Adrenal gland (tissue), 12 donors: ENCODE measurements around the gene TYMP. TPM values are rescaled to one million over a fixed set of nuclear protein-coding genes. Genes with fewer than 3 reads are reported as not detected.

Experiments used
- DNase-seq, 7 donors: peaks; one replicate each; pipeline ENCODE4 v3.0.0-alpha.2; 2019 to 2020
- H3K27ac ChIP-seq, 5 donors: fragments of 200-600 bp; sonication (generic) in 4 of 5; 1 replicate in 3 of 5; 2 replicates in 2 of 5; pipeline versions ENCODE4 v1.5.1 to v1.8.0; 2016 to 2020; ENCODE audit warnings: mild to moderate bottlenecking in 1 of 5
- H3K27me3 ChIP-seq: fragments of 200-600 bp; 2 replicates; pipeline ENCODE4 v1.8.0; 2021
- H3K36me3 ChIP-seq, 2 donors: fragments of 200-600 bp; replicated peaks in 1 of 2; 1 replicate in 1 of 2; 2 replicates in 1 of 2; pipeline versions ENCODE4 v1.5.1 to v1.8.0; 2018 to 2022
- H3K4me1 ChIP-seq, 2 donors: fragments of 200-600 bp; replicated peaks in 1 of 2; 1 replicate in 1 of 2; 2 replicates in 1 of 2; pipeline versions ENCODE4 v1.5.1 to v1.8.0; 2018 to 2021
- H3K4me3 ChIP-seq, 4 donors: fragments of 200-600 bp; sonication (generic) in 3 of 4; one replicate each; pipeline ENCODE4 v1.5.1; 2016 to 2018
- H3K9me3 ChIP-seq, 3 donors: fragments of 200-600 bp; sonication (generic) in 1 of 3; replicated peaks in 1 of 3; 1 replicate in 2 of 3; 2 replicates in 1 of 3; pipeline versions ENCODE4 v1.5.1 to v1.8.0; 2016 to 2021
- POLR2A ChIP-seq, 2 donors: fragments of 450-650 bp; IDR thresholded peaks; one replicate each; pipeline ENCODE4 v1.6.1; 2017; ENCODE audit warnings: antibody characterized with exemption in 2 of 2, mild to moderate bottlenecking in 2 of 2, moderate library complexity in 1 of 2
- WGBS, 4 donors: extraction: QIAGEN DNeasy Blood & Tissue Kit in 2 of 4; methylation state at CpG; one replicate each; pipeline versions ENCODE4 v1.1.5 to v1.1.7; 2013 to 2017; 5-methylcytosine and 5-hydroxymethylcytosine counted together
- intact Hi-C, 2 donors: fragments of 100-400 bp; cut with DNase I; formaldehyde crosslinking; loops; one replicate each; pipeline versions ENCODE4 v1.14.1 to v1.15.0; 2022 to 2023
- polyA plus RNA-seq, 3 donors: library from polyadenylated mRNA; stranded (reverse); fragments of 200-250 nt in 2 of 3; fragments of 350-450 nt in 1 of 3; fragmentation: Illumina TruSeq in 1 of 3; extraction: RNeasy Lipid Tissue Mini Kit (QIAGEN cat#74804) in 1 of 3; gene quantifications; one replicate each; pipeline ENCODE4 v1.2.3, GENCODE V29; 2013 to 2014
- total RNA-seq, 9 donors: library from RNA; depleted of rRNA in 4 of 9; stranded (reverse); fragments of >200 nt in 4 of 9; fragments of 120-200 nt in 1 of 9; fragmentation: NEBNext Ultra II Directional in 1 of 9; extraction: Animal tissue kit (Norgen Biotek cat#: 25700) in 1 of 9; gene quantifications; one replicate each; pipeline versions ENCODE4 v1.1.0 to v1.2.4, GENCODE V29; 2013 to 2023
- TF ChIP-seq, protein P1 (sequence below), 6 experiments: fragments of 450-650 bp in 4 of 6; fragments of 200-600 bp in 2 of 6; sonication (generic) in 1 of 6; IDR thresholded peaks; 1 replicate in 5 of 6; 2 replicates in 1 of 6; pipeline versions ENCODE4 v1.5.1 to v1.8.0; 2016 to 2021; ENCODE audit warnings: antibody characterized with exemption in 6 of 6, mild to moderate bottlenecking in 2 of 6, moderate library complexity in 1 of 6
- donor health status: healthy with polysubstance abuse.
- donor health status: Bipolar disorder and iron deficiency.
- donor health status: DM: yes; HTN: yes; CAD: no.
- donor health status: DM: no; HTN: no; CAD: no.
- donor health status: DM: no; HTN: no; CAD: no.
- donor health status: DM: yes; HTN: yes; CAD: no.

The TYMP gene
- total and polyA plus RNA-seq, 12 donors = 1.9 to 152 (median 64.5) TPM

DNA sequence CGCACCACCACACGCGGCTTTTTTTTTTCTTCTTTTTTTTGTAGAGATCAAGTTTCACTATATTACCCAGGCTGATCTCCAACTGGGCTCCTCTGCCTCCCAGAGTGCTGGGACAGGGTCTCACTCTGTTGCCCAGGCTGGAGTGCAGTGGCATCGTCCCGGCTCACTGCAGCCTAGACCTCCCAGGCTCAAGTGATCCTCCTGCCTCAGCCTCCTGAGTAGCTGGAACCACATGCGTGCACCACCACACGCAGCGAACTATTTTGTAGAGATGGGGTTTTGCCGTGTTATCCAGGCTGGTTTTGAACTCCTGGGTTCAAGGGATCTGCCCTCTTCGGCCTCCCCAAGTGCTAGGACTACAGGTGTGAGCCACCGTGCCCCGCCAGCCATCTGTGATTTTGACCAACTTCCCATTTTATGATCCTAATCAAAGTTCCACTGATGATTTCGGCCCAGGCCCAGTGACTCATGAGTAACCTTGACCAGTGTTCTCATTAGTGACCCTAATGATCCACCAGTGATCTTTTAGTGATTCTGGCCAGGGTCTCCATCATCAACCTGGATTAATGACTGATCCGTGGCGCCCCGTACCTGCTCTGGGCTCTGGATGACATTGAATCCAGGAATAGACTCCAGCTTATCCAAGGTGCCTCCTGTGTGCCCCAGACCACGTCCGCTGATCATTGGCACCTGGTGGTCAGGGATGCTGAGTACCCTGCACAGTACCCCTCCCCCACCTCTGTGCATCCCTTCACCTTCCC lies 1.7 kb downstream of the TYMP start:
- Histone ChIP-seq H3K36me3 (peaks cover 0 to 10% of the 10 kb centered on the region in 2 donors), H3K27me3 (no peaks in the 10 kb centered on the region), H3K4me1 (peaks cover 37 to 41% of the 10 kb centered on the region in 2 donors), H3K4me3 (peak overlapping the region in 1 of 4 donors; percentile 69), H3K9me3 (no peaks in the 10 kb centered on the region), H3K27ac (peak overlapping the region in 2 of 5 donors; percentile 91 to 95)
- DNase-seq = peak in 1 of 7 donors; percentile 49
- intact Hi-C loops = no loop called here
- TF ChIP-seq, protein P1, sequence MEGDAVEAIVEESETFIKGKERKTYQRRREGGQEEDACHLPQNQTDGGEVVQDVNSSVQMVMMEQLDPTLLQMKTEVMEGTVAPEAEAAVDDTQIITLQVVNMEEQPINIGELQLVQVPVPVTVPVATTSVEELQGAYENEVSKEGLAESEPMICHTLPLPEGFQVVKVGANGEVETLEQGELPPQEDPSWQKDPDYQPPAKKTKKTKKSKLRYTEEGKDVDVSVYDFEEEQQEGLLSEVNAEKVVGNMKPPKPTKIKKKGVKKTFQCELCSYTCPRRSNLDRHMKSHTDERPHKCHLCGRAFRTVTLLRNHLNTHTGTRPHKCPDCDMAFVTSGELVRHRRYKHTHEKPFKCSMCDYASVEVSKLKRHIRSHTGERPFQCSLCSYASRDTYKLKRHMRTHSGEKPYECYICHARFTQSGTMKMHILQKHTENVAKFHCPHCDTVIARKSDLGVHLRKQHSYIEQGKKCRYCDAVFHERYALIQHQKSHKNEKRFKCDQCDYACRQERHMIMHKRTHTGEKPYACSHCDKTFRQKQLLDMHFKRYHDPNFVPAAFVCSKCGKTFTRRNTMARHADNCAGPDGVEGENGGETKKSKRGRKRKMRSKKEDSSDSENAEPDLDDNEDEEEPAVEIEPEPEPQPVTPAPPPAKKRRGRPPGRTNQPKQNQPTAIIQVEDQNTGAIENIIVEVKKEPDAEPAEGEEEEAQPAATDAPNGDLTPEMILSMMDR (IDR thresholded peaks at IDR 0.05) = no peak
- no peak for TF ChIP-seq POLR2A (IDR thresholded peaks at IDR 0.05)
- 70 to 78% (median 75%) methylated on average over 16 to 18 of the region's 18 CpGs for WGBS, 4 donors

DNA sequence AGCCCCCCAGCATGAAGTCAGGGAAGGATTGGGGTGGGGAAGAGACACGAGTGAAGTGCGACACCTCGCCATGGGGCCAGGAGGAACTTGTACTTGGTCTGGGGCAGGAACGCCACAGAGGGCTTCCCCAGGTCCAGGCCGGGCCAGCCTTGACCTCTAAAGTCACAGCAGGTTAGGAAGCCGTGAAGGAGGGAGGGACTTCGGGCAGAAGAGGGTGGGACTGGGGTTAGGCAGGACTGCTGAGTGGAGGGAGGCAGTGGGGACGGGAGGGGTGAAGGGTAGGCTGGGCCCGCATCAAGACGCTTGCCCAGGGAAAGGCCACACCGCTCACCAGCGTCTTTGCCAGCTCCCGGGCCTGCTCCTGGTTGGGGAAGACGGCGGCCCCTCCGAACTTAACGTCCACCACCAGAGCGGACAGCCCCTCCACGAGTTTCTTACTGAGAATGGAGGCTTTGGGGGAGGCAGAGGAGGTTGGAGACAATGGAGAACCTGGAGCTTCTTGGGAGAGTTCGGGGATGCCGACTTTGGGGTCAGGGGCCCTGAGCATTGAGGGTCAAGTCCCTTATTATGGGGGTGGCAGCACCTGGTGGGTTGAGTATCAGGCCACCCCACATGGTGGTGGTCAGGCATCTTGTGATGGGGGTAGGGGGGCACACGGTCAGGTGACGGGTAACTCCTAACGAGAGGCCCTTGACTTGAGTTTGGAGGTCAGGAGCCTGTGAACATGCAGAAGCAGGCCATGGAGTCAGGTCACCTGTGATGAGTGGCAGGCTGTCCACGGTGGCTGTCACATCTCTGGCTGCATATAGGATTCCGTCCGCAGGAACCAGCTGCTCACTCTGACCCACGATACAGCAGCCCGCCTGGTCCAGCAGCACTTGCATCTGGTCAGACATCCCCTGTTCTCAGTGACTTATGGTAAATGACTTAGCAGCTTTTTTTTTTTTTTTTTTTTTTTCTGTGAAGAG lies 2.7 kb downstream of the TYMP start:
- 47 to 56% (median 52%) methylated on average over 14 to 29 of the region's 29 CpGs for WGBS, 4 donors
- peak; percentile 48 to 72 (median 67) for DNase-seq
- peak overlapping the region in 3 of 4 donors; percentile 26 to 83 (median 51) for H3K4me3 ChIP-seq
- H3K9me3 ChIP-seq = no peaks in the 10 kb centered on the region
- H3K27ac ChIP-seq = peak overlapping the region in 4 of 5 donors; percentile 85 to 97 (median 90)
- TF ChIP-seq, protein P1 (IDR thresholded peaks at IDR 0.05) = no peak
- peak in 1 of 2 donors; percentile 6 for TF ChIP-seq POLR2A (IDR thresholded peaks at IDR 0.05)
- no peaks in the 10 kb centered on the region for H3K27me3 ChIP-seq
- H3K36me3 ChIP-seq = peaks cover 0 to 20% of the 10 kb centered on the region in 2 donors
- intact Hi-C loops = no loop called here
- peaks cover 36 to 37% of the 10 kb centered on the region in 2 donors for H3K4me1 ChIP-seq

DNA sequence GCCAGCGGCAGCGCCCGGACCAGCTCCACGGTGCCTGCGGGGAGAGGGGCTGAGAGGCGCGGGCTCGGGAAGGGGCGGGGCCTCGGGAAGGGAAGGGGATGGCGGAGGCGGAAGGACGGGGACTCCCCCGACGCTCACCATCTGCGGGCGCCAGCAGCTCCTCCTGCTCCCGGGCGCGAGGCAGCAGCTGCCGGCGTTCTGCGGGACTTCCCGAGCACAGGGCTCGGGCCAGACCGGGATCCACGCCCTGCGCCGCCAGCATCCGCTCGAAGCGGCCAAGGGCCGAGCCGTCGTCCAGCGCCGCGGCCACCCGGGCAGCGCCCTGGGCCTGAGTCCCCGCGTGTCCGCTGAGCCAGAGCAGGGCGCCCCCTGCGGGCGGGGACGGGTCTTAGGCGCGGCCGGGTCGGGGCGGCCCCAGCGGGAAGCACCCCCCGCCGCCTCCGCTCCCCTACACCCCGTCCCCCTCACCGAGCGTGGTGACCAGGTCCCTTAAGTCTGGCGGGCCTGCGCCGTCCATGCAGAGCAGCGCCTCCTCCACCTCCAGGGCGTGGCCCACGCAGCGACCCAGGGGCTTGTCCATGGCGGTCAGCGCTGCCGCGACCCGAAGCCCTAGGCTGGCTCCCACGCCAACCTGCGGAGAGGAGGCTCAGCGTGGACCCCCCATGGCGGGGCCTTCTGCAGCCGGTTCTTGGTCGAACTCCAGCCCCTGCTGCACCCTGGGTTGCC lies 3.5 kb downstream of the TYMP start:
- intact Hi-C loops = no loop called here

More for the DNA sequence above, 3.5 kb downstream of the TYMP start:
- Histone ChIP-seq H3K9me3 (no peaks in the 10 kb centered on the region), H3K36me3 (peaks cover 0 to 26% of the 10 kb centered on the region in 2 donors), H3K27me3 (no peaks in the 10 kb centered on the region), H3K27ac (peak overlapping the region; percentile 29 to 97 (median 89)), H3K4me1 (peaks cover 28 to 35% of the 10 kb centered on the region in 2 donors), H3K4me3 (peak overlapping the region in 3 of 4 donors; percentile 26 to 83 (median 51))
- WGBS, 4 donors = 0 to 5% (median 3%) methylated on average over 2 to 77 of the region's 77 CpGs
- DNase-seq = peak; percentile 71 to 85 (median 80)
- TF ChIP-seq POLR2A (IDR thresholded peaks at IDR 0.05) = peak; percentile 4 to 27
- TF ChIP-seq, protein P1 (IDR thresholded peaks at IDR 0.05) = peak in 5 of 6 experiments; percentile 35 to 66 (median 47)
